K562 (cell line): ENCODE results near the gene WIPF1. TPM values are rescaled to one million over a fixed set of nuclear protein-coding genes. Genes with fewer than 3 reads are reported as not detected.

Experiments
- ATAC-seq: fragments of 200-7000 bp; cut with Tn5 transposase; 3 replicates; pipeline ENCODE4 v1.9.1; 2020; ENCODE audit warnings: moderate library complexity
- BruUV-seq: library from RNA; stranded (reverse); fragments of 400-500 nt; replicated peaks from 2 replicates; lab custom pipeline; 2021; lab: Mats Ljungman, UMichigan
- CTCF ChIA-PET: fragments of 300-600 bp; formaldehyde crosslinking; extraction: SDS; loops from one replicate; lab custom pipeline; 2021; ENCODE audit warnings: low intra/inter-chr PET ratio; lab: Yijun Ruan, JAX
- POLR2A ChIA-PET: fragments of 300-600, 350-650 bp; sonication (Branson Sonifier 250); formaldehyde crosslinking; extraction: SDS; loops from one replicate; lab custom pipeline; 2021; ENCODE audit warnings: antibody characterized with exemption, inconsistent platforms; lab: Yijun Ruan, JAX
- DNase-seq, 4 experiments: peaks; one replicate each; pipeline versions ENCODE4 v3.0.0 to v3.0.0-alpha.2; 2011 to 2018; ENCODE audit warnings: low spot score in 3 of 4, mixed read lengths in 3 of 4; ENCODE audit errors: extremely low read depth in 1 of 4
- FAIRE-seq: peaks from 2 replicates; lab custom pipeline; 2011; peaks lifted over from hg19 to GRCh38; lab: Jason Lieb, UNC
- H2AFZ ChIP-seq: 2 replicates; pipeline ENCODE4 v1.6.0; 2011; ENCODE audit warnings: low read depth, low read length, control low read depth, inconsistent platforms
- H3K27ac ChIP-seq: fragments of 200-600 bp; 3 replicates; pipeline ENCODE4 v1.8.0; 2011; ENCODE audit warnings: low read depth, mild to moderate bottlenecking, control low read depth, inconsistent platforms, low read length, moderate library complexity, mixed read lengths; ENCODE audit errors: extremely low read depth
- H3K27me3 ChIP-seq, 2 experiments: fragments of 300-600 bp in 1 of 2; 2 replicates in 1 of 2; 3 replicates in 1 of 2; pipeline versions ENCODE4 v1.6.0 to v1.8.0; 2011; ENCODE audit warnings: inconsistent platforms in 2 of 2, low read length in 2 of 2, mild to moderate bottlenecking in 1 of 2, mixed read lengths in 1 of 2, moderate library complexity in 1 of 2; ENCODE audit not compliant: control insufficient read depth in 2 of 2, insufficient read depth in 2 of 2
- H3K36me3 ChIP-seq: fragments of 300-600 bp; 3 replicates; pipeline ENCODE4 v1.8.0; 2011; ENCODE audit warnings: mild to moderate bottlenecking, low read length, inconsistent platforms; ENCODE audit not compliant: control insufficient read depth, insufficient read depth
- H3K4me1 ChIP-seq, 2 experiments: fragments of 200-600 bp in 1 of 2; replicated peaks in 1 of 2; 2 replicates in 1 of 2; 3 replicates in 1 of 2; pipeline versions ENCODE4 v1.5.1 to v1.8.0; 2011; ENCODE audit warnings: inconsistent platforms in 2 of 2, low read length in 2 of 2, mild to moderate bottlenecking in 1 of 2, mixed read lengths in 1 of 2, moderate library complexity in 1 of 2; ENCODE audit not compliant: control insufficient read depth in 2 of 2, insufficient read depth in 2 of 2
- H3K4me2 ChIP-seq: 2 replicates; pipeline ENCODE4 v1.6.1; 2011; ENCODE audit warnings: low read length, control low read depth, inconsistent platforms, mixed read lengths; ENCODE audit not compliant: insufficient read depth
- H3K4me3 ChIP-seq: fragments of 200-600 bp; sonication (generic), shearing (Covaris generic); 2 replicates; pipeline ENCODE4 v1.5.1; 2016; ENCODE audit warnings: control low read depth, inconsistent platforms
- H3K79me2 ChIP-seq: fragments of 200-600 bp; 3 replicates; pipeline ENCODE4 v1.8.0; 2011; ENCODE audit warnings: low read length, inconsistent platforms; ENCODE audit not compliant: control insufficient read depth, insufficient read depth
- H3K9ac ChIP-seq, 2 experiments: 2 replicates each; pipeline versions ENCODE4 v1.6.0 to v1.6.1; 2011; ENCODE audit warnings: low read depth in 2 of 2, low read length in 2 of 2, control low read depth in 1 of 2, inconsistent platforms in 1 of 2, mild to moderate bottlenecking in 1 of 2, mixed read lengths in 1 of 2; ENCODE audit not compliant: insufficient read depth in 1 of 2
- H3K9me1 ChIP-seq: one replicate; pipeline ENCODE4 v1.6.0; 2011; ENCODE audit warnings: inconsistent platforms, mild to moderate bottlenecking, low read length, moderate library complexity; ENCODE audit not compliant: control insufficient read depth, insufficient read depth
- H3K9me3 ChIP-seq: replicated peaks from 2 replicates; pipeline ENCODE4 v1.5.1; 2011; ENCODE audit warnings: low read depth, low read length, inconsistent platforms; ENCODE audit not compliant: control insufficient read depth, insufficient read depth
- H4K20me1 ChIP-seq: replicated peaks from 2 replicates; pipeline ENCODE4 v1.6.1; 2011; ENCODE audit warnings: low read length, inconsistent platforms, mixed read lengths; ENCODE audit not compliant: control insufficient read depth, insufficient read depth
- ARID2 ChIP-seq: fragments of 450-650 bp; IDR thresholded peaks from 2 replicates; pipeline ENCODE4 v1.6.1; 2017; ENCODE audit warnings: antibody characterized with exemption, mild to moderate bottlenecking
- CREB3 ChIP-seq: fragments of 450-650 bp; conservative IDR thresholded peaks from 2 replicates; pipeline ENCODE4 v1.6.1; 2016; ENCODE audit warnings: missing genetic modification characterization, low read depth, mild to moderate bottlenecking, missing compliant biosample characterization, moderate library complexity
- CXXC5 ChIP-seq: fragments of 250-450 bp; sonication (Bioruptor Pico); IDR thresholded peaks from 2 replicates; pipeline ENCODE4 v1.8.0; 2022; ENCODE audit warnings: inconsistent platforms, mild to moderate bottlenecking, moderate library complexity
- NR2C2 ChIP-seq, 2 experiments: fragments of 200-800 bp in 1 of 2; sonication (Bioruptor generic) in 1 of 2; sonication (generic) in 1 of 2; formaldehyde crosslinking in 1 of 2; IDR thresholded peaks; 2 replicates each; pipeline versions ENCODE4 v1.6.1 to v1.8.0; 2016 to 2022; ENCODE audit warnings: mild to moderate bottlenecking in 1 of 2, missing compliant biosample characterization in 1 of 2, missing genetic modification characterization in 1 of 2, missing genetic modification reagents in 1 of 2
- POLR2G ChIP-seq: fragments of 200-400 bp; formaldehyde crosslinking; IDR thresholded peaks from 2 replicates; pipeline ENCODE4 v1.6.1; 2017; ENCODE audit warnings: low read depth, mild to moderate bottlenecking, antibody characterized with exemption, low read length, moderate library complexity
- REST ChIP-seq, 2 experiments: fragments of 450-650 bp; formaldehyde crosslinking in 1 of 2; IDR thresholded peaks; 2 replicates each; pipeline versions ENCODE4 v1.4.0 to v1.6.1; 2014 to 2020; ENCODE audit warnings: mild to moderate bottlenecking in 2 of 2, borderline replicate concordance in 1 of 2, low read depth in 1 of 2
- SNIP1 ChIP-seq: fragments of 450-650 bp; IDR thresholded peaks from 2 replicates; pipeline ENCODE4 v1.7.1; 2017; ENCODE audit warnings: low read depth, mild to moderate bottlenecking
- XRCC3 ChIP-seq: fragments of 450-650 bp; IDR thresholded peaks from 2 replicates; pipeline ENCODE4 v1.6.1; 2017; ENCODE audit warnings: mild to moderate bottlenecking, moderate library complexity
- ZNF408 ChIP-seq: fragments of 250-450 bp; sonication (Bioruptor Pico); IDR thresholded peaks from 2 replicates; pipeline ENCODE4 v1.4.0; 2020; ENCODE audit warnings: low read depth, mild to moderate bottlenecking, moderate library complexity
- WGBS: fragments of 100-300 bp; shearing (Covaris generic); methylation state at CpG from one replicate; pipeline ENCODE4 v1.1.6; 2016; ENCODE audit warnings: low coverage, mixed read lengths; ENCODE audit not compliant: insufficient coverage; ENCODE audit errors: missing lambda C conversion rate; 5-methylcytosine and 5-hydroxymethylcytosine counted together
- in situ Hi-C: fragments of 300-500 bp; cut with MboI; formaldehyde crosslinking; loops from 4 replicates; pipeline ENCODE4 v1.15.0; 2018; ENCODE audit warnings: inconsistent platforms, mixed read lengths
- intact Hi-C: fragments of 100-400 bp; cut with micrococcal nuclease; formaldehyde crosslinking; loops from 2 replicates; pipeline ENCODE4 v1.14.2; 2022
- polyA plus RNA-seq, 8 experiments: library from polyadenylated mRNA; depleted of rRNA in 4 of 8; stranded (reverse) in 5 of 8; unstranded in 3 of 8; fragments of >200 nt; fragmentation: Nextera tagmentation in 2 of 8; fragmentation: Illumina TruSeq in 1 of 8; extraction: Ambion mirVana in 2 of 8; extraction: Trizol in 1 of 8; gene quantifications; 2 replicates each; pipeline versions ENCODE4 v1.2.1 to v1.2.3, GENCODE V29; 2011 to 2014; ENCODE audit warnings: inconsistent platforms in 1 of 8, missing spikeins in 1 of 8
- total RNA-seq, 7 experiments: library from RNA; depleted of rRNA in 6 of 7; stranded (reverse); fragments of >200 nt in 6 of 7; fragmentation: Illumina TruSeq in 2 of 7; extraction: Trizol in 2 of 7; gene quantifications; 2 replicates each; pipeline versions ENCODE4 v1.2.1 to v1.2.3, GENCODE V29; 2011 to 2021; ENCODE audit warnings: low replicate concordance in 1 of 7

Gene WIPF1
- total and polyA plus RNA-seq, 9 of the 15 experiments (the other 6 are each of a cell fraction or from before 2014, with no cell fraction given), result 0.54 to 4.9 (median 2.4) TPM

- Histone ChIP-seq H3K36me3 (no peaks in the 10 kb centered on the region), H3K4me2 (no peak overlapping the region), H3K9ac (no peak overlapping the region), H3K9me1 (no peaks in the 10 kb centered on the region), H3K27me3 (peaks cover 0 to 17% of the 10 kb centered on the region in 2 experiments; a peak in 2 of 5 replicates), H3K4me1 (peaks cover 0 to 9% of the 10 kb centered on the region in 2 experiments; a peak in 3 of 5 replicates), H3K79me2 (no peaks in the 10 kb centered on the region), H4K20me1 (no peaks in the 10 kb centered on the region), H2AFZ (no peak overlapping the region), H3K4me3 (no peak overlapping the region), H3K9me3 (no peaks in the 10 kb centered on the region), H3K27ac (no peak overlapping the region)
- ChIA-PET CTCF (no interaction called here), POLR2A (no interaction called here)
- intact Hi-C loops (no loop called here), in situ Hi-C loops (no loop called here)
- no peak for ATAC-seq
- no peak for DNase-seq
- no TSS peak for BruUV-seq
- FAIRE-seq, result peak; percentile 40
- WGBS, result 28% methylated on average over 5 of the region's 5 CpGs
- TF ChIP-seq NR2C2 (CRISPR knock-in tag; IDR thresholded peaks at IDR 0.05) (no peak), NR2C2 (tag; IDR thresholded peaks at IDR 0.05) (0 out of 2 replicates have a peak, but pooled peaks have one; percentile 13), POLR2G (no peak), ZNF408 (no peak), XRCC3 (no peak), REST (IDR thresholded peaks at IDR 0.05; ENCODE audit: borderline replicate concordance) (no peak), REST (CRISPR knock-in tag; IDR thresholded peaks at IDR 0.05; ENCODE audit: low read depth) (no peak), CXXC5 (peak; percentile 29; the same call in 1 of the 2 replicates), ARID2 (no peak), SNIP1 (no peak), CREB3 (tag) (peak; percentile 56; the same call in 1 of the 2 replicates)
Measured at GRCh38 chr2:174590928-174591648, 6.5 kb downstream of the WIPF1 start.
